Measurements from ENCODE around the gene EXOSC5. TPM values are rescaled to one million over a fixed set of nuclear protein-coding genes. Genes with fewer than 3 reads are reported as not detected.

The EXOSC5 gene
- total and polyA plus RNA-seq, 2 of the 4 experiments (the other 2 are of a cell fraction): 19.0 to 25.2 TPM

GRCh38 chr19:41427647-41428480, 30.7 kb upstream of the EXOSC5 start:
- no peak overlapping the region for H3K56ac ChIP-seq (ENCODE audit: extremely low read depth, insufficient read depth, low read length)
- H3K79me1 ChIP-seq (ENCODE audit: low read depth in 1 of 2, low read length in 2 of 2): no peaks in the 10 kb centered on the region
- H3K14ac ChIP-seq (replicated peaks; ENCODE audit: low read depth, low read length): no peak overlapping the region
- ATAC-seq (ENCODE audit: low read depth) (peak; percentile 43), DNase-seq (no peak)
- ChIA-PET POLR2A (ENCODE audit: unreplicated experiment) (no interaction called here), CTCF (no interaction called here)
- peak overlapping the region; percentile 86 for H2AFZ ChIP-seq (replicated peaks; ENCODE audit: low read length, poor library complexity)
- H3K27ac ChIP-seq (ENCODE audit: insufficient read depth, low read length): peak overlapping the region; percentile 3; the same call in 1 of the 2 replicates
- in situ Hi-C loops (cut with MboI; ENCODE audit: low sequenced_read_pairs): no loop called here
- H2BK15ac ChIP-seq (ENCODE audit: low read depth, low read length): no peak overlapping the region
- WGBS, 2 experiments (ENCODE audit: extremely low coverage in 2 of 2, insufficient read length in 1 of 2): 26% methylated on average over 6 of the region's 23 CpGs; no CpG with 5 or more reads in 1 of the 2 experiments
- no peaks in the 10 kb centered on the region for H4K20me1 ChIP-seq (ENCODE audit: insufficient read depth, low read length)
- H3K27me3 ChIP-seq (ENCODE audit: control insufficient read depth, insufficient read depth, low read length): no peaks in the 10 kb centered on the region
- H3K9me3 ChIP-seq (ENCODE audit: control insufficient read depth, insufficient read depth, low read length): no peaks in the 10 kb centered on the region
- H2AK9ac ChIP-seq (replicated peaks; ENCODE audit: low read depth, low read length, poor library complexity): peak overlapping the region; percentile 82
- H3K9ac ChIP-seq (ENCODE audit: low read depth, low read length): 0 out of 2 replicates have a peak overlapping the region, but pooled peaks have one; percentile 6
- peak overlapping the region; percentile 47; the same call in 1 of the 2 replicates for H3K4me2 ChIP-seq (ENCODE audit: low read depth, low read length)
- no peak overlapping the region for H3K18ac ChIP-seq (ENCODE audit: low read depth, low read length)
- H3K4me3 ChIP-seq (ENCODE audit: insufficient read depth, low read depth, low read length): no peak overlapping the region
- intact Hi-C loops (cut with micrococcal nuclease): loop anchor here (10.0 kb wide), 1 partner anchor 223 kb away; no protein-coding TSS in a partner anchor
- no peak overlapping the region for H4K91ac ChIP-seq (ENCODE audit: insufficient read depth, low read depth, low read length)
- H3K9me1 ChIP-seq (ENCODE audit: insufficient read depth, low read length): no peaks in the 10 kb centered on the region
- peak overlapping the region in 1 of 2 experiments; percentile 52; a peak in 1 of 4 replicates for H4K8ac ChIP-seq (ENCODE audit: low read depth in 2 of 2, low read length in 2 of 2)
- no peak overlapping the region for H4K5ac ChIP-seq (ENCODE audit: low read depth, low read length)
- H2BK5ac ChIP-seq (ENCODE audit: low read depth, low read length, poor library complexity, severe bottlenecking): no peak overlapping the region
- no peak overlapping the region for H3K23ac ChIP-seq (ENCODE audit: low read depth, low read length)
- H2AK5ac ChIP-seq (ENCODE audit: low read depth, low read length): peak overlapping the region; percentile 4; the same call in 1 of the 2 replicates
- no peak overlapping the region for H2BK120ac ChIP-seq (ENCODE audit: low read depth, low read length)
- H2BK20ac ChIP-seq (ENCODE audit: low read depth, low read length): no peak overlapping the region
- H3K4me1 ChIP-seq (ENCODE audit: control insufficient read depth, insufficient read depth, low read length): peaks cover 10% of the 10 kb centered on the region; the same call in 1 of the 2 replicates
- H3K4ac ChIP-seq (ENCODE audit: low read depth, low read length): peak overlapping the region; percentile 10; the same call in 1 of the 2 replicates
- no TSS peak for BruUV-seq (replicated peaks)
- dilution Hi-C loops (cut with HindIII; ENCODE audit: low sequenced_read_pairs, unreplicated experiment): no loop called here
- H3K36me3 ChIP-seq (ENCODE audit: control insufficient read depth, insufficient read depth, low read length): peaks cover 32% of the 10 kb centered on the region
- TF ChIP-seq RFX5 (IDR thresholded peaks at IDR 0.05; ENCODE audit: low read depth, low read length) (no peak), CEBPB (IDR thresholded peaks at IDR 0.05; ENCODE audit: low read depth, low read length) (no peak), USF2 (IDR thresholded peaks at IDR 0.05; ENCODE audit: low read depth, low read length) (no peak), SMC3 (IDR thresholded peaks at IDR 0.05; ENCODE audit: low read depth, low read length) (no peak), CTCF (conservative IDR thresholded peaks at IDR 0.05; ENCODE audit: low read depth, low read length) (no peak), RCOR1 (IDR thresholded peaks at IDR 0.05; ENCODE audit: insufficient replicate concordance, low read length) (no peak), BHLHE40 (IDR thresholded peaks at IDR 0.05; ENCODE audit: low read depth, low read length) (no peak), POLR2A (IDR thresholded peaks at IDR 0.05; ENCODE audit: low read depth, low read length) (no peak), MAZ (IDR thresholded peaks at IDR 0.05; ENCODE audit: borderline replicate concordance, low read depth, low read length) (no peak), NFE2L2 (IDR thresholded peaks at IDR 0.05; ENCODE audit: low read depth, low read length) (no peak)
